ENCODE data around the gene TXLNB. TPM values are rescaled to one million over a fixed set of nuclear protein-coding genes. Genes with fewer than 3 reads are reported as not detected.

Gene TXLNB
- total RNA-seq, 1 donor from 2014 or later, result 137 TPM

- H3K4me3 ChIP-seq, result no peak overlapping the region
- no peaks in the 10 kb centered on the region for H3K36me3 ChIP-seq
- DNase-seq, result no peak
- H3K27me3 ChIP-seq (ENCODE audit: low read depth), result no peaks in the 10 kb centered on the region
- H3K27ac ChIP-seq (replicated peaks), result no peak overlapping the region
- no peak for TF ChIP-seq CTCF (IDR thresholded peaks at IDR 0.05; ENCODE audit: borderline replicate concordance)
- intact Hi-C loops (cut with micrococcal nuclease), result no loop called here
- H3K4me1 ChIP-seq, result peaks cover 4% of the 10 kb centered on the region
- no peaks in the 10 kb centered on the region for H3K9me3 ChIP-seq (replicated peaks)
These were observed 93.1 kb downstream of the TXLNB start for GRCh38 chr6:139198529-139199288.

- intact Hi-C loops (cut with micrococcal nuclease), result no loop called here
- Histone ChIP-seq H3K9me3 (replicated peaks) (no peaks in the 10 kb centered on the region), H3K4me1 (peaks cover 4% of the 10 kb centered on the region), H3K27me3 (ENCODE audit: low read depth) (no peaks in the 10 kb centered on the region), H3K4me3 (no peak overlapping the region), H3K27ac (replicated peaks) (no peak overlapping the region), H3K36me3 (no peaks in the 10 kb centered on the region)
- no peak for TF ChIP-seq CTCF (IDR thresholded peaks at IDR 0.05; ENCODE audit: borderline replicate concordance)
- no peak for DNase-seq
These were observed 97.1 kb downstream of the TXLNB start for GRCh38 chr6:139194740-139195139.

Other genes starting within 250 kb of the TXLNB start
- 46.0 TPM for gene HECA, start 156.9 kb downstream of the TXLNB start, total RNA-seq
- 105 TPM for gene CITED2, start 82.7 kb upstream of the TXLNB start, total RNA-seq